Measurements from ENCODE around the gene TMEM120B.

DNA sequence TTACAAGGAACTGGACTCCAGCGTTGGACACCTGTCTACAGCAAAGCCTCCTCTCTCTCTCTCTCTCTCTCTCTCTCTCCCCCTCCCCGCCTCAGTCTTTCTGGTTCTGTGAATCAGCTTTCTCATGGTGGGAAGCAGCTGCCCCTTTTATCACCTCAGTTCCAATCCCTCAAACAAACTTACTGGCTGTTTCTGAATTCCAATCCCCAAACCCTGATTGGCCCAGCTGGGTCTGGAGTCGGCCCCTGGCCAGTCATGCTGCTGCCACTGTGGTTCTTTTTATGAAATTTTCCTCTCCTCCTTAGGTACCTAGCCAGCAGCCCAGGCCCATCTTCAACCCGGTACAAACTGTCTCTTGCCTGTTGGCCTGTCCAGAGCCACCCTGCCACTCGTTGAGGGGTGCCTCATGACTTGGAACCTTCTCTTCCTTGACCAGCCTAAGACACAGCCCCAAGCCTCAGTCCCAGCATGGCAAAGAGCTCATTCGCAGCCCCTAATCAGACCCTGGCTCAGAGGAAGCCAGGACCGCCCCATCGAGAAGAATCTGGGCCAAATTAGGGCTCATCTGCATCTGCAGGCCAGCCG, 33.7 kb upstream of the TMEM120B start:
- TF ChIP-seq TBX3 (IDR thresholded peaks at IDR 0.05; ENCODE audit: borderline replicate concordance) (no peak), ZNF138 (CRISPR knock-in tag; IDR thresholded peaks at IDR 0.05; ENCODE audit: low read depth) (no peak), FOXA1 (IDR thresholded peaks at IDR 0.05) (no peak), FOXA1 (CRISPR knock-in tag; IDR thresholded peaks at IDR 0.05) (no peak), SMAD1 (CRISPR knock-in tag; IDR thresholded peaks at IDR 0.05; ENCODE audit: borderline replicate concordance, low read depth) (no peak), NR2F2 (IDR thresholded peaks at IDR 0.05; ENCODE audit: borderline replicate concordance, low read depth) (no peak), DNMT1 (CRISPR knock-in tag; IDR thresholded peaks at IDR 0.05) (no peak), EZH2 (conservative IDR thresholded peaks at IDR 0.05; ENCODE audit: low read depth, low read length) (no peak), ZFP41 (CRISPR knock-in tag; IDR thresholded peaks at IDR 0.05; ENCODE audit: borderline replicate concordance) (no peak)
- TF ChIP-seq, protein P1, sequence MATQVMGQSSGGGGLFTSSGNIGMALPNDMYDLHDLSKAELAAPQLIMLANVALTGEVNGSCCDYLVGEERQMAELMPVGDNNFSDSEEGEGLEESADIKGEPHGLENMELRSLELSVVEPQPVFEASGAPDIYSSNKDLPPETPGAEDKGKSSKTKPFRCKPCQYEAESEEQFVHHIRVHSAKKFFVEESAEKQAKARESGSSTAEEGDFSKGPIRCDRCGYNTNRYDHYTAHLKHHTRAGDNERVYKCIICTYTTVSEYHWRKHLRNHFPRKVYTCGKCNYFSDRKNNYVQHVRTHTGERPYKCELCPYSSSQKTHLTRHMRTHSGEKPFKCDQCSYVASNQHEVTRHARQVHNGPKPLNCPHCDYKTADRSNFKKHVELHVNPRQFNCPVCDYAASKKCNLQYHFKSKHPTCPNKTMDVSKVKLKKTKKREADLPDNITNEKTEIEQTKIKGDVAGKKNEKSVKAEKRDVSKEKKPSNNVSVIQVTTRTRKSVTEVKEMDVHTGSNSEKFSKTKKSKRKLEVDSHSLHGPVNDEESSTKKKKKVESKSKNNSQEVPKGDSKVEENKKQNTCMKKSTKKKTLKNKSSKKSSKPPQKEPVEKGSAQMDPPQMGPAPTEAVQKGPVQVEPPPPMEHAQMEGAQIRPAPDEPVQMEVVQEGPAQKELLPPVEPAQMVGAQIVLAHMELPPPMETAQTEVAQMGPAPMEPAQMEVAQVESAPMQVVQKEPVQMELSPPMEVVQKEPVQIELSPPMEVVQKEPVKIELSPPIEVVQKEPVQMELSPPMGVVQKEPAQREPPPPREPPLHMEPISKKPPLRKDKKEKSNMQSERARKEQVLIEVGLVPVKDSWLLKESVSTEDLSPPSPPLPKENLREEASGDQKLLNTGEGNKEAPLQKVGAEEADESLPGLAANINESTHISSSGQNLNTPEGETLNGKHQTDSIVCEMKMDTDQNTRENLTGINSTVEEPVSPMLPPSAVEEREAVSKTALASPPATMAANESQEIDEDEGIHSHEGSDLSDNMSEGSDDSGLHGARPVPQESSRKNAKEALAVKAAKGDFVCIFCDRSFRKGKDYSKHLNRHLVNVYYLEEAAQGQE (IDR thresholded peaks at IDR 0.05; ENCODE audit: borderline replicate concordance in 1 of 2, low read depth in 1 of 2, low read length in 2 of 2), result no peak
- TF ChIP-seq, protein P2, sequence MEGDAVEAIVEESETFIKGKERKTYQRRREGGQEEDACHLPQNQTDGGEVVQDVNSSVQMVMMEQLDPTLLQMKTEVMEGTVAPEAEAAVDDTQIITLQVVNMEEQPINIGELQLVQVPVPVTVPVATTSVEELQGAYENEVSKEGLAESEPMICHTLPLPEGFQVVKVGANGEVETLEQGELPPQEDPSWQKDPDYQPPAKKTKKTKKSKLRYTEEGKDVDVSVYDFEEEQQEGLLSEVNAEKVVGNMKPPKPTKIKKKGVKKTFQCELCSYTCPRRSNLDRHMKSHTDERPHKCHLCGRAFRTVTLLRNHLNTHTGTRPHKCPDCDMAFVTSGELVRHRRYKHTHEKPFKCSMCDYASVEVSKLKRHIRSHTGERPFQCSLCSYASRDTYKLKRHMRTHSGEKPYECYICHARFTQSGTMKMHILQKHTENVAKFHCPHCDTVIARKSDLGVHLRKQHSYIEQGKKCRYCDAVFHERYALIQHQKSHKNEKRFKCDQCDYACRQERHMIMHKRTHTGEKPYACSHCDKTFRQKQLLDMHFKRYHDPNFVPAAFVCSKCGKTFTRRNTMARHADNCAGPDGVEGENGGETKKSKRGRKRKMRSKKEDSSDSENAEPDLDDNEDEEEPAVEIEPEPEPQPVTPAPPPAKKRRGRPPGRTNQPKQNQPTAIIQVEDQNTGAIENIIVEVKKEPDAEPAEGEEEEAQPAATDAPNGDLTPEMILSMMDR (CRISPR knock-in tag; IDR thresholded peaks at IDR 0.05), result no peak
- TF ChIP-seq, protein P3, sequence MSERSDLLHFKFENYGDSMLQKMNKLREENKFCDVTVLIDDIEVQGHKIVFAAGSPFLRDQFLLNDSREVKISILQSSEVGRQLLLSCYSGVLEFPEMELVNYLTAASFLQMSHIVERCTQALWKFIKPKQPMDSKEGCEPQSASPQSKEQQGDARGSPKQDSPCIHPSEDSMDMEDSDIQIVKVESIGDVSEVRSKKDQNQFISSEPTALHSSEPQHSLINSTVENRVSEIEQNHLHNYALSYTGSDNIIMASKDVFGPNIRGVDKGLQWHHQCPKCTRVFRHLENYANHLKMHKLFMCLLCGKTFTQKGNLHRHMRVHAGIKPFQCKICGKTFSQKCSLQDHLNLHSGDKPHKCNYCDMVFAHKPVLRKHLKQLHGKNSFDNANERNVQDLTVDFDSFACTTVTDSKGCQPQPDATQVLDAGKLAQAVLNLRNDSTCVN (CRISPR knock-in tag; IDR thresholded peaks at IDR 0.05; ENCODE audit: borderline replicate concordance), result no peak
